Ovary (tissue), 9 donors: ENCODE data around the gene KIF6. TPM values are rescaled to one million over a fixed set of nuclear protein-coding genes. Genes with fewer than 3 reads are reported as not detected.

ENCODE experiments used
- DNase-seq, 5 donors: peaks; one replicate each; pipeline ENCODE4 v3.0.0-alpha.2; 2019 to 2020
- H3K27ac ChIP-seq, 2 donors: fragments of 200-600 bp; one replicate each; pipeline versions ENCODE4 v1.5.1 to v1.8.0; 2019 to 2022
- H3K27me3 ChIP-seq: fragments of 200-600 bp; one replicate; pipeline ENCODE4 v1.8.0; 2022
- H3K36me3 ChIP-seq: fragments of 200-600 bp; sonication (generic); one replicate; pipeline ENCODE4 v1.5.1; 2019
- H3K4me1 ChIP-seq: one replicate; pipeline ENCODE4 v1.8.1; 2013; ENCODE audit warnings: mild to moderate bottlenecking, moderate library complexity; ENCODE audit not compliant: insufficient read depth
- H3K4me3 ChIP-seq: fragments of 200-600 bp; sonication (generic); one replicate; pipeline ENCODE4 v1.5.1; 2017
- H3K9me3 ChIP-seq, 2 donors: fragments of 200-600 bp in 1 of 2; sonication (generic) in 1 of 2; one replicate each; pipeline versions ENCODE4 v1.5.1 to v1.8.1; 2013 to 2019; ENCODE audit warnings: mild to moderate bottlenecking in 1 of 2, moderate library complexity in 1 of 2
- EP300 ChIP-seq: sonication (generic); formaldehyde crosslinking; IDR thresholded peaks from one replicate; pipeline ENCODE4 v1.6.1; 2017; ENCODE audit warnings: antibody characterized with exemption
- POLR2A ChIP-seq: fragments of 450-650 bp; IDR thresholded peaks from one replicate; pipeline ENCODE4 v1.6.1; 2017; ENCODE audit warnings: antibody characterized with exemption, mild to moderate bottlenecking, moderate library complexity
- WGBS, 3 donors: extraction: QIAGEN DNeasy Blood & Tissue Kit in 1 of 3; methylation state at CpG; one replicate each; pipeline versions ENCODE4 v1.1.5 to v1.1.7; 2013 to 2017; 5-methylcytosine and 5-hydroxymethylcytosine counted together
- intact Hi-C, 4 donors: fragments of 100-400 bp; cut with DNase I; formaldehyde crosslinking; loops; one replicate each; pipeline versions ENCODE4 v1.11.0 to v1.15.1; 2022 to 2023
- polyA plus RNA-seq, 2 donors: library from polyadenylated mRNA; stranded (reverse); fragments of 200-250 nt in 1 of 2; fragments of 350-450 nt in 1 of 2; fragmentation: Illumina TruSeq in 1 of 2; extraction: RNeasy Lipid Tissue Mini Kit (QIAGEN cat#74804) in 1 of 2; gene quantifications; one replicate each; pipeline ENCODE4 v1.2.3, GENCODE V29; 2013 to 2014
- total RNA-seq, 7 donors: library from RNA; depleted of rRNA in 2 of 7; stranded (reverse); fragments of >200 nt in 2 of 7; fragmentation: NEBNext Ultra II Directional in 3 of 7; extraction: Animal tissue kit (Norgen Biotek cat#: 25700) in 3 of 7; gene quantifications; one replicate each; pipeline versions ENCODE4 v1.1.0 to v1.2.4, GENCODE V29; 2016 to 2023
- TF ChIP-seq, protein P1 (sequence below), 3 donors: fragments of 450-650 bp in 2 of 3; fragments of 200-600 bp in 1 of 3; IDR thresholded peaks; one replicate each; pipeline versions ENCODE4 v1.5.1 to v1.8.0; 2016 to 2022; ENCODE audit warnings: antibody characterized with exemption in 3 of 3, mild to moderate bottlenecking in 1 of 3
- donor health status: DM: no; HTN: no; CAD: no; lungs with moderate emphysema.
- donor health status: DM: no; HTN: no; CAD: no.
- donor health status: Bipolar disorder and iron deficiency.
- donor health status: DM: yes; HTN: yes; CAD: no.
- donor health status: DM: no; HTN: no; CAD: no.
- donor health status: DM: yes; HTN: yes; CAD: no.

KIF6 gene
- total and polyA plus RNA-seq, 9 donors: 0.12 to 2.1 (median 0.82) TPM

GRCh38 chr6:39357998-39358686 lies 367.1 kb downstream of the KIF6 start:
- Histone ChIP-seq H3K27me3 (no peaks in the 10 kb centered on the region), H3K27ac (no peak overlapping the region), H3K4me1 (no peaks in the 10 kb centered on the region), H3K36me3 (no peaks in the 10 kb centered on the region), H3K9me3 (no peaks in the 10 kb centered on the region), H3K4me3 (no peak overlapping the region)
- DNase-seq: peak in 3 of 5 donors; percentile 41 to 55 (median 47)
- intact Hi-C loops: no loop called here
- WGBS, 3 donors: 64 to 69% (median 66%) methylated on average over 7 of the region's 7 CpGs
- TF ChIP-seq EP300: no peak

DNA sequence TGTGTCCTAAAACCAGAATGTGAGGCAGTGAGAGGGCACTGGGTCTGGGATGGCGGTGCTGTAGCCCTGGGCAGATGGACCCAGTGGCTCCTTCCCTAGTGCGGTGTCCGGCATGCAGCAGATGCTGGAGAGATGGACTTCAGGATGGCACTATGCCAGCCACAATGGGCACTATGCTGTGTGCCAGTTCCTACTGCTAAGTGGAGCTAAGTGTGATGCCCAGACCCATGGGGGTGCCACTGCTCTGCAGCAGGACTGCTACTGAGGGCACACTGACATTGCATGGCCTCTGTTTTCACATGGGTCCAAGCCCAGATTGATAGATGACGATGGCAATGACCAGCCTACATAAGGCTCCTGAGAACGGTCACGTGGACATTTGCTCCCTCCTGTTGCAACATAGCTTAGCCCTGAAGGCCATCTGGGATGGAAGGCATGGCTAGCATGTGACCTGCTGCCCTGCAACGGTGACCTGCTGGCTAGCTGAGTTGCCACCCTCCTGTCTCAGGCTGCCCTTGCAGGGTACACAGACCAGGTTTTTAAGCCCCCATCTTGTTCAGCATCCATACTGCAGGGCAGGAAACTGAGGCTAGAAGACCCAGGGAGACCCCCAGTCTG lies 371.4 kb downstream of the KIF6 start:
- H3K36me3 ChIP-seq: no peaks in the 10 kb centered on the region
- 77 to 84% (median 83%) methylated on average over 6 to 7 of the region's 7 CpGs for WGBS, 3 donors
- intact Hi-C loops: no loop called here
- DNase-seq: no peak
- H3K27ac ChIP-seq: no peak overlapping the region
- TF ChIP-seq, protein P1, sequence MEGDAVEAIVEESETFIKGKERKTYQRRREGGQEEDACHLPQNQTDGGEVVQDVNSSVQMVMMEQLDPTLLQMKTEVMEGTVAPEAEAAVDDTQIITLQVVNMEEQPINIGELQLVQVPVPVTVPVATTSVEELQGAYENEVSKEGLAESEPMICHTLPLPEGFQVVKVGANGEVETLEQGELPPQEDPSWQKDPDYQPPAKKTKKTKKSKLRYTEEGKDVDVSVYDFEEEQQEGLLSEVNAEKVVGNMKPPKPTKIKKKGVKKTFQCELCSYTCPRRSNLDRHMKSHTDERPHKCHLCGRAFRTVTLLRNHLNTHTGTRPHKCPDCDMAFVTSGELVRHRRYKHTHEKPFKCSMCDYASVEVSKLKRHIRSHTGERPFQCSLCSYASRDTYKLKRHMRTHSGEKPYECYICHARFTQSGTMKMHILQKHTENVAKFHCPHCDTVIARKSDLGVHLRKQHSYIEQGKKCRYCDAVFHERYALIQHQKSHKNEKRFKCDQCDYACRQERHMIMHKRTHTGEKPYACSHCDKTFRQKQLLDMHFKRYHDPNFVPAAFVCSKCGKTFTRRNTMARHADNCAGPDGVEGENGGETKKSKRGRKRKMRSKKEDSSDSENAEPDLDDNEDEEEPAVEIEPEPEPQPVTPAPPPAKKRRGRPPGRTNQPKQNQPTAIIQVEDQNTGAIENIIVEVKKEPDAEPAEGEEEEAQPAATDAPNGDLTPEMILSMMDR (IDR thresholded peaks at IDR 0.05): no peak
- no peak for TF ChIP-seq POLR2A
- no peak for TF ChIP-seq EP300
- H3K27me3 ChIP-seq: no peaks in the 10 kb centered on the region
- H3K4me3 ChIP-seq: no peak overlapping the region
- no peaks in the 10 kb centered on the region for H3K4me1 ChIP-seq
- no peaks in the 10 kb centered on the region for H3K9me3 ChIP-seq

DNA sequence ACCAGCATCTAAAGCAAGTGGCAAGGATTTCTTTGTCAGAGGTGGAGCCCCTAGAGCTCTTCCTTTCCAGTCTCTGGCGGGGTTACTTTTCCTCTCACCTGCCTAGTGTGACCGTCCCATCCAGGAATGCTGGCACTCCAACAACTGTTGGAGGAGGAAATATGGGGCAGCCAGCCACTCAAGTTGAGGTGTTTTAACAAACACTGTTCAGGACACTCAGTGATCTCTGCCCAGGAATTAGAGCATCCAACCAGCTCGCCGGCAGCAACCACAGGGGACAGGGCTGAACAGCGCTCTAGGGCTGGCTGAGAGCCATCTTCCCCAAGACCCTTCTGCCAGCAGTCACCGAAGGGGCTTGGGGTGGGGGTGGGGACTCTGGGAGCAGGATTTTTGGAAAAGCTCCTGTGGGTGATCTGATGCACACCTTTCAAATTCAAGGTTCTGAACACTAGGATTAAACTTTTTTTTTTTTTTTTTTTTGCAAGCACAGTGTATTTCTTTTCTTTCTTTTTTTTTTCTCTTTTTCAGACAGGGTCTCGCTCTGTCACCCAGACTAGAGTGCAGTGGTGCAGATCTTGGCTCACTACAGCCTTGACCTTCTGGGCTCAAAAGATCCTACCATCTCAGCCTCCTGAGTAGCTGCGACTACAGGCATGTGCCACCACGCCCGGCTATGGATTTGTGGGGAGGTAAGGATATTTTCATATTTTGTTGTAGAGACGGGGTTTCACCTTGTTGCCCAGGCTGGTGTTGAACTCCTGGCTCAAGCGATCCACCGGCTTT lies 374.3 kb downstream of the KIF6 start:
- 90 to 93% (median 92%) methylated on average over 13 of the region's 13 CpGs for WGBS, 3 donors
- intact Hi-C loops: no loop called here
- Histone ChIP-seq H3K36me3 (no peaks in the 10 kb centered on the region), H3K27me3 (no peaks in the 10 kb centered on the region), H3K4me3 (no peak overlapping the region), H3K9me3 (no peaks in the 10 kb centered on the region), H3K4me1 (no peaks in the 10 kb centered on the region), H3K27ac (no peak overlapping the region)
- DNase-seq: no peak
- TF ChIP-seq POLR2A (no peak), EP300 (no peak)
- TF ChIP-seq, protein P1 (IDR thresholded peaks at IDR 0.05): no peak

GRCh38 chr6:39348740-39349139 lies 376.5 kb downstream of the KIF6 start:
- intact Hi-C loops: no loop called here
- Histone ChIP-seq H3K9me3 (no peaks in the 10 kb centered on the region), H3K36me3 (no peaks in the 10 kb centered on the region), H3K4me1 (peaks cover 2% of the 10 kb centered on the region), H3K27ac (no peak overlapping the region), H3K4me3 (no peak overlapping the region), H3K27me3 (no peaks in the 10 kb centered on the region)
- TF ChIP-seq, protein P1 (IDR thresholded peaks at IDR 0.05): no peak
- TF ChIP-seq EP300: no peak
- TF ChIP-seq POLR2A: no peak
- no peak for DNase-seq
- 93 to 95% (median 94%) methylated on average over 15 of the region's 15 CpGs for WGBS, 3 donors
